HCT116 (cell line): ENCODE measurements around the gene ARFIP2. TPM values are rescaled to one million over a fixed set of nuclear protein-coding genes. Genes with fewer than 3 reads are reported as not detected.

ENCODE experiments used
- ATAC-seq: fragments of 200-7000 bp; cut with Tn5 transposase; 2 replicates; pipeline ENCODE4 v1.9.1; 2020; ENCODE audit warnings: mild to moderate bottlenecking, moderate library complexity
- BruUV-seq: library from RNA; stranded (reverse); fragments of 400-500 nt; replicated peaks from 2 replicates; lab custom pipeline; 2021; lab: Mats Ljungman, UMichigan
- CTCF ChIA-PET: fragments of 300-600 bp; sonication (Branson Sonifier 250); formaldehyde crosslinking; loops from one replicate; lab custom pipeline; 2021; ENCODE audit warnings: antibody characterized with exemption; lab: Charles Lee
- POLR2A ChIA-PET: fragments of 300-600, 350-600 bp; sonication (Branson Sonifier 250); formaldehyde crosslinking; loops from one replicate; lab custom pipeline; 2021; ENCODE audit warnings: antibody characterized with exemption; lab: Charles Lee
- RAD21 ChIA-PET, 2 experiments: fragments of 300-600 bp; sonication (Branson Sonifier 250); formaldehyde crosslinking; loops; one replicate each; lab custom pipeline; 2023; ENCODE audit warnings: low total read pairs in 2 of 2; ENCODE audit not compliant: uncharacterized antibody in 2 of 2, unreplicated experiment in 2 of 2, low non-redundant PET in 1 of 2; lab: Charles Lee
- DNase-seq: peaks from one replicate; pipeline ENCODE4 v3.0.0-alpha.2; 2010; ENCODE audit warnings: low read depth, low spot score
- H2AFZ ChIP-seq: fragments of 200-600 bp; shearing (Covaris generic), sonication (generic); 2 replicates; pipeline ENCODE4 v1.6.1; 2017; ENCODE audit warnings: low read depth, mixed run types, mixed read lengths, antibody characterized with exemption, low read length; ENCODE audit not compliant: poor library complexity, severe bottlenecking
- H3K27ac ChIP-seq: 2 replicates; pipeline ENCODE4 v1.5.1; 2012; ENCODE audit warnings: low read depth, low read length
- H3K27me3 ChIP-seq: fragments of 200-600 bp; sonication (generic); 2 replicates; pipeline ENCODE4 v1.6.1; 2016; ENCODE audit warnings: mixed run types, low read length, mixed read lengths; ENCODE audit not compliant: insufficient read depth
- H3K36me3 ChIP-seq, 2 experiments: fragments of 200-500 bp in 1 of 2; fragments of 200-600 bp in 1 of 2; sonication (Bioruptor generic) in 1 of 2; sonication (generic) in 1 of 2; 2 replicates each; pipeline versions ENCODE4 v1.5.1 to v1.6.1; 2014 to 2016; ENCODE audit warnings: low read length in 2 of 2, inconsistent platforms in 1 of 2, mixed read lengths in 1 of 2, mixed run types in 1 of 2; ENCODE audit not compliant: insufficient read depth in 2 of 2, control insufficient read depth in 1 of 2
- H3K4me1 ChIP-seq, 2 experiments: fragments of 200-600 bp in 1 of 2; sonication (generic) in 1 of 2; 2 replicates each; pipeline versions ENCODE4 v1.5.1 to v1.6.1; 2012 to 2017; ENCODE audit warnings: low read length in 2 of 2, inconsistent platforms in 1 of 2, mild to moderate bottlenecking in 1 of 2, mixed read lengths in 1 of 2, mixed run types in 1 of 2, moderate library complexity in 1 of 2; ENCODE audit not compliant: insufficient read depth in 2 of 2, control insufficient read depth in 1 of 2
- H3K4me2 ChIP-seq: fragments of 200-600 bp; sonication (generic); 2 replicates; pipeline ENCODE4 v1.6.1; 2017; ENCODE audit warnings: mixed run types, low read length, mixed read lengths
- H3K4me3 ChIP-seq, 2 experiments: fragments of 200-600 bp in 1 of 2; sonication (generic) in 1 of 2; replicated peaks in 1 of 2; 2 replicates each; pipeline ENCODE4 v1.5.1; 2011 to 2016; ENCODE audit warnings: low read length in 2 of 2, control low read depth in 1 of 2, low read depth in 1 of 2, mild to moderate bottlenecking in 1 of 2, mixed read lengths in 1 of 2, mixed run types in 1 of 2
- H3K79me2 ChIP-seq: fragments of 200-600 bp; sonication (generic); 2 replicates; pipeline ENCODE4 v1.6.1; 2017; ENCODE audit warnings: mild to moderate bottlenecking, mixed run types, low read length, moderate library complexity, mixed read lengths; ENCODE audit not compliant: insufficient read depth
- H3K9ac ChIP-seq: fragments of 200-600 bp; sonication (generic); 2 replicates; pipeline ENCODE4 v1.6.1; 2016; ENCODE audit warnings: low read length, mixed read lengths
- H3K9me2 ChIP-seq: fragments of 200-600 bp; sonication (generic), shearing (Covaris generic); 2 replicates; pipeline ENCODE4 v1.6.1; 2017; ENCODE audit warnings: mixed run types, mild to moderate bottlenecking, moderate library complexity; ENCODE audit not compliant: insufficient read depth
- H3K9me3 ChIP-seq, 2 experiments: fragments of 200-500 bp in 1 of 2; fragments of 200-600 bp in 1 of 2; sonication (Bioruptor generic) in 1 of 2; sonication (generic) in 1 of 2; 2 replicates each; pipeline ENCODE4 v1.6.1; 2014 to 2017; ENCODE audit warnings: low read length in 2 of 2, mixed read lengths in 2 of 2, inconsistent platforms in 1 of 2, low read depth in 1 of 2, mild to moderate bottlenecking in 1 of 2, mixed run types in 1 of 2, moderate library complexity in 1 of 2; ENCODE audit not compliant: control insufficient read depth in 1 of 2, insufficient read depth in 1 of 2
- H4K20me1 ChIP-seq: fragments of 200-600 bp; sonication (generic), shearing (Covaris generic); 2 replicates; pipeline ENCODE4 v1.6.1; 2017; ENCODE audit warnings: mixed run types, mild to moderate bottlenecking, moderate library complexity; ENCODE audit not compliant: insufficient read depth
- EGR1 ChIP-seq: IDR thresholded peaks from 2 replicates; pipeline ENCODE4 v1.6.1; 2012; ENCODE audit warnings: low read depth
- FOSL1 ChIP-seq: IDR thresholded peaks from 2 replicates; pipeline ENCODE4 v1.6.1; 2012; ENCODE audit warnings: low read depth
- JUND ChIP-seq: IDR thresholded peaks from 2 replicates; pipeline ENCODE4 v1.6.1; 2012
- POLR2A ChIP-seq: IDR thresholded peaks from 2 replicates; pipeline ENCODE4 v1.7.0; 2011; ENCODE audit warnings: borderline replicate concordance; ENCODE audit not compliant: insufficient read depth, insufficient read length; ENCODE audit errors: extremely low read depth
- RAD21 ChIP-seq: IDR thresholded peaks from 2 replicates; pipeline ENCODE4 v1.6.1; 2012; ENCODE audit warnings: low read depth, mild to moderate bottlenecking
- SP1 ChIP-seq: IDR thresholded peaks from 2 replicates; pipeline ENCODE4 v1.6.1; 2012; ENCODE audit warnings: low read depth
- SRF ChIP-seq: IDR thresholded peaks from 2 replicates; pipeline ENCODE4 v1.6.1; 2012; ENCODE audit warnings: low read depth
- TCF7L2 ChIP-seq: IDR thresholded peaks from 2 replicates; pipeline ENCODE4 v1.7.0; 2011; ENCODE audit warnings: borderline replicate concordance, inconsistent platforms; ENCODE audit not compliant: insufficient read depth, insufficient read length; ENCODE audit errors: extremely low read depth
- intact Hi-C: fragments of 100-400 bp; cut with micrococcal nuclease; formaldehyde crosslinking; loops from 2 replicates; pipeline ENCODE4 v1.10.0; 2022
- total RNA-seq: library from RNA; stranded (reverse); gene quantifications from one replicate; pipeline ENCODE4 v1.2.1, GENCODE V29; 2021; ENCODE audit not compliant: unreplicated experiment
- TF ChIP-seq, protein P1 (sequence below), 3 experiments: fragments of 200-600 bp in 1 of 3; sonication (generic) in 1 of 3; IDR thresholded peaks in 2 of 3; conservative IDR thresholded peaks in 1 of 3; 2 replicates each; pipeline ENCODE4 v1.5.1; 2012 to 2017; ENCODE audit warnings: low read depth in 2 of 3, low read length in 2 of 3, antibody characterized with exemption in 1 of 3, borderline replicate concordance in 1 of 3, control low read depth in 1 of 3, mild to moderate bottlenecking in 1 of 3, mixed read lengths in 1 of 3, mixed run types in 1 of 3, moderate library complexity in 1 of 3; ENCODE audit not compliant: insufficient read depth in 1 of 3
- TF ChIP-seq, protein P2 (sequence below): IDR thresholded peaks from 2 replicates; pipeline ENCODE4 v1.6.1; 2011; ENCODE audit warnings: mild to moderate bottlenecking, low read length, moderate library complexity; ENCODE audit not compliant: insufficient replicate concordance; ENCODE audit errors: extremely low read depth

Gene ARFIP2
- total RNA-seq, 1 experiment from 2014 or later: 77.9 TPM

DNA sequence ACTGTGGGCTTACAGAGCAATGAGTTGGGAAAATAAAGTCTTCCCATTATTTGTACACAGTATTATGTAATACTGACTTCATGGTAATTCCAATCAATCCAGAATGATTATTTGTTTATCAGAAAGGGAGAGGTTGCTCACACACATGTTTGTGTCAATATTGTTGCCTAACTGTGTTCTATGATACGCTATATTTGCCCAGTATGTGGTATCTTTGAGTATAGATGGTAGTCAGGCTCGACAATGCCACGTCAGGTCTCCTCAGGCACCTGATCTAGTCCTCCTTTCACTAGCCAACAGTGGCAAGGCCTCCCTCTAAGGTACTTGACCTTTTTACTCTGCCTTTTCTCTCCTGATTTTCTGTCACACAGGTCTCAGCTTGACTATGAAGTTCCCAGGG is 21.3 kb upstream of the ARFIP2 start:
- H3K9ac ChIP-seq: no peak overlapping the region
- CTCF ChIA-PET: interaction anchor here (1.2 kb wide), 1 partner anchor 123 kb away, joined by 6 read pairs; no protein-coding TSS in a partner anchor
- TF ChIP-seq, protein P1, sequence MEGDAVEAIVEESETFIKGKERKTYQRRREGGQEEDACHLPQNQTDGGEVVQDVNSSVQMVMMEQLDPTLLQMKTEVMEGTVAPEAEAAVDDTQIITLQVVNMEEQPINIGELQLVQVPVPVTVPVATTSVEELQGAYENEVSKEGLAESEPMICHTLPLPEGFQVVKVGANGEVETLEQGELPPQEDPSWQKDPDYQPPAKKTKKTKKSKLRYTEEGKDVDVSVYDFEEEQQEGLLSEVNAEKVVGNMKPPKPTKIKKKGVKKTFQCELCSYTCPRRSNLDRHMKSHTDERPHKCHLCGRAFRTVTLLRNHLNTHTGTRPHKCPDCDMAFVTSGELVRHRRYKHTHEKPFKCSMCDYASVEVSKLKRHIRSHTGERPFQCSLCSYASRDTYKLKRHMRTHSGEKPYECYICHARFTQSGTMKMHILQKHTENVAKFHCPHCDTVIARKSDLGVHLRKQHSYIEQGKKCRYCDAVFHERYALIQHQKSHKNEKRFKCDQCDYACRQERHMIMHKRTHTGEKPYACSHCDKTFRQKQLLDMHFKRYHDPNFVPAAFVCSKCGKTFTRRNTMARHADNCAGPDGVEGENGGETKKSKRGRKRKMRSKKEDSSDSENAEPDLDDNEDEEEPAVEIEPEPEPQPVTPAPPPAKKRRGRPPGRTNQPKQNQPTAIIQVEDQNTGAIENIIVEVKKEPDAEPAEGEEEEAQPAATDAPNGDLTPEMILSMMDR (IDR thresholded peaks at IDR 0.05 in 2 of 3, conservative IDR thresholded peaks at IDR 0.05 in 1 of 3; ENCODE audit: borderline replicate concordance in 1 of 3, insufficient read depth in 1 of 3, low read depth in 2 of 3, low read length in 2 of 3): no peak
- TF ChIP-seq FOSL1 (no peak), SP1 (no peak), EGR1 (no peak), RAD21 (no peak)
- TF ChIP-seq, all 23 proteins: peak for 0
- Histone ChIP-seq H4K20me1 (no peaks in the 10 kb centered on the region), H3K4me1 (peaks cover 0 to 10% of the 10 kb centered on the region in 2 experiments; a peak in 2 of 4 replicates), H3K27ac (no peak overlapping the region), H3K79me2 (no peaks in the 10 kb centered on the region), H3K9me2 (no peaks in the 10 kb centered on the region), H3K36me3 (no peaks in the 10 kb centered on the region), H3K4me3 (no peak overlapping the region), H3K27me3 (no peaks in the 10 kb centered on the region), H3K9me3 (no peaks in the 10 kb centered on the region), H2AFZ (no peak overlapping the region), H3K4me2 (no peak overlapping the region)
- ChIA-PET POLR2A (no interaction called here), RAD21 (no interaction called here)
- intact Hi-C loops: no loop called here
- no TSS peak for BruUV-seq
- no peak for ATAC-seq
- DNase-seq: no peak

DNA sequence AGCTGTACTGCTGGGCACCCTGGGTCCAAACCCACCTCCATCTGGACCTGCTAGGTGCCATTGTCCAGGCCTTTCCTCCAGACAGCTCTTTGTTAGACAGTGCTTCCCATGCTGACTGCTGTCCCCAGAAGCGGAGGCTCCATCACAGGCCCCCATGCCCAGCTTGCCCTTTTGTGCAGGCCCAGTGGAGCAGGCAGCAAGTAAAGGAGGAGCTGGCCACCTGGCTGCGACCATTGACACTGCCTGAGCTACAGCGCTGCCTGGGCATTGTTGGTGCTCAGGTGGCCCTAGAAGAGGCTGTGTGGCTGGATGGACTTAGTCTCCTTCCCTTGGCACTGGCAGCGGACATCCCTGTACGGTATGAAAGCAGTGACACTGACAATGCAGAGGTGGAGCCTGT is 17.4 kb upstream of the ARFIP2 start:
- CTCF ChIA-PET: interaction anchor here (1.8 kb wide), 1 partner anchor 119 kb away, joined by 5 read pairs; no protein-coding TSS in a partner anchor

More for the DNA sequence above, 17.4 kb upstream of the ARFIP2 start:
- Histone ChIP-seq H3K27ac (no peak overlapping the region), H3K9ac (no peak overlapping the region), H3K9me2 (no peaks in the 10 kb centered on the region), H3K4me3 (no peak overlapping the region), H4K20me1 (no peaks in the 10 kb centered on the region), H3K4me2 (no peak overlapping the region), H3K79me2 (no peaks in the 10 kb centered on the region), H3K9me3 (no peaks in the 10 kb centered on the region), H3K36me3 (no peaks in the 10 kb centered on the region), H3K27me3 (no peaks in the 10 kb centered on the region), H2AFZ (no peak overlapping the region), H3K4me1 (peaks cover 0 to 4% of the 10 kb centered on the region in 2 experiments; a peak in 1 of 4 replicates)
- TF ChIP-seq, protein P2, sequence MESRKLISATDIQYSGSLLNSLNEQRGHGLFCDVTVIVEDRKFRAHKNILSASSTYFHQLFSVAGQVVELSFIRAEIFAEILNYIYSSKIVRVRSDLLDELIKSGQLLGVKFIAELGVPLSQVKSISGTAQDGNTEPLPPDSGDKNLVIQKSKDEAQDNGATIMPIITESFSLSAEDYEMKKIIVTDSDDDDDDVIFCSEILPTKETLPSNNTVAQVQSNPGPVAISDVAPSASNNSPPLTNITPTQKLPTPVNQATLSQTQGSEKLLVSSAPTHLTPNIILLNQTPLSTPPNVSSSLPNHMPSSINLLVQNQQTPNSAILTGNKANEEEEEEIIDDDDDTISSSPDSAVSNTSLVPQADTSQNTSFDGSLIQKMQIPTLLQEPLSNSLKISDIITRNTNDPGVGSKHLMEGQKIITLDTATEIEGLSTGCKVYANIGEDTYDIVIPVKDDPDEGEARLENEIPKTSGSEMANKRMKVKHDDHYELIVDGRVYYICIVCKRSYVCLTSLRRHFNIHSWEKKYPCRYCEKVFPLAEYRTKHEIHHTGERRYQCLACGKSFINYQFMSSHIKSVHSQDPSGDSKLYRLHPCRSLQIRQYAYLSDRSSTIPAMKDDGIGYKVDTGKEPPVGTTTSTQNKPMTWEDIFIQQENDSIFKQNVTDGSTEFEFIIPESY: no peak
- TF ChIP-seq POLR2A (no peak), JUND (no peak), SRF (no peak), TCF7L2 (no peak), SP1 (no peak)
- TF ChIP-seq, protein P1 (IDR thresholded peaks at IDR 0.05 in 2 of 3, conservative IDR thresholded peaks at IDR 0.05 in 1 of 3; ENCODE audit: borderline replicate concordance in 1 of 3, insufficient read depth in 1 of 3, low read depth in 2 of 3, low read length in 2 of 3): no peak
- intact Hi-C loops: no loop called here
- ChIA-PET RAD21 (no interaction called here), POLR2A (no interaction called here)
- no peak for DNase-seq
- BruUV-seq: no TSS peak
- no peak for ATAC-seq
